Suppressor macrophage treated with lipopolysaccharide for 1 hour (primary cell): ENCODE measurements around the gene MON2.
A peak's percentile ranks its signal among the peaks of the same experiment; 100 is the strongest.
"Not testable (repeated sequence)": the region's sequence is repeated elsewhere in the genome, so short reads cannot be mapped to it uniquely, and the experiment has no call there.

Experiments used
- DNase-seq, 3 donors: peaks; one replicate each; pipeline ENCODE4 v3.0.0-alpha.2; 2020 to 2022

Gene MON2, protein sequence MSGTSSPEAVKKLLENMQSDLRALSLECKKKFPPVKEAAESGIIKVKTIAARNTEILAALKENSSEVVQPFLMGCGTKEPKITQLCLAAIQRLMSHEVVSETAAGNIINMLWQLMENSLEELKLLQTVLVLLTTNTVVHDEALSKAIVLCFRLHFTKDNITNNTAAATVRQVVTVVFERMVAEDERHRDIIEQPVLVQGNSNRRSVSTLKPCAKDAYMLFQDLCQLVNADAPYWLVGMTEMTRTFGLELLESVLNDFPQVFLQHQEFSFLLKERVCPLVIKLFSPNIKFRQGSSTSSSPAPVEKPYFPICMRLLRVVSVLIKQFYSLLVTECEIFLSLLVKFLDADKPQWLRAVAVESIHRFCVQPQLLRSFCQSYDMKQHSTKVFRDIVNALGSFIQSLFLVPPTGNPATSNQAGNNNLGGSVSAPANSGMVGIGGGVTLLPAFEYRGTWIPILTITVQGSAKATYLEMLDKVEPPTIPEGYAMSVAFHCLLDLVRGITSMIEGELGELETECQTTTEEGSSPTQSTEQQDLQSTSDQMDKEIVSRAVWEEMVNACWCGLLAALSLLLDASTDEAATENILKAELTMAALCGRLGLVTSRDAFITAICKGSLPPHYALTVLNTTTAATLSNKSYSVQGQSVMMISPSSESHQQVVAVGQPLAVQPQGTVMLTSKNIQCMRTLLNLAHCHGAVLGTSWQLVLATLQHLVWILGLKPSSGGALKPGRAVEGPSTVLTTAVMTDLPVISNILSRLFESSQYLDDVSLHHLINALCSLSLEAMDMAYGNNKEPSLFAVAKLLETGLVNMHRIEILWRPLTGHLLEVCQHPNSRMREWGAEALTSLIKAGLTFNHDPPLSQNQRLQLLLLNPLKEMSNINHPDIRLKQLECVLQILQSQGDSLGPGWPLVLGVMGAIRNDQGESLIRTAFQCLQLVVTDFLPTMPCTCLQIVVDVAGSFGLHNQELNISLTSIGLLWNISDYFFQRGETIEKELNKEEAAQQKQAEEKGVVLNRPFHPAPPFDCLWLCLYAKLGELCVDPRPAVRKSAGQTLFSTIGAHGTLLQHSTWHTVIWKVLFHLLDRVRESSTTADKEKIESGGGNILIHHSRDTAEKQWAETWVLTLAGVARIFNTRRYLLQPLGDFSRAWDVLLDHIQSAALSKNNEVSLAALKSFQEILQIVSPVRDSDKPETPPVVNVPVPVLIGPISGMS (N-terminal part only)

DNA sequence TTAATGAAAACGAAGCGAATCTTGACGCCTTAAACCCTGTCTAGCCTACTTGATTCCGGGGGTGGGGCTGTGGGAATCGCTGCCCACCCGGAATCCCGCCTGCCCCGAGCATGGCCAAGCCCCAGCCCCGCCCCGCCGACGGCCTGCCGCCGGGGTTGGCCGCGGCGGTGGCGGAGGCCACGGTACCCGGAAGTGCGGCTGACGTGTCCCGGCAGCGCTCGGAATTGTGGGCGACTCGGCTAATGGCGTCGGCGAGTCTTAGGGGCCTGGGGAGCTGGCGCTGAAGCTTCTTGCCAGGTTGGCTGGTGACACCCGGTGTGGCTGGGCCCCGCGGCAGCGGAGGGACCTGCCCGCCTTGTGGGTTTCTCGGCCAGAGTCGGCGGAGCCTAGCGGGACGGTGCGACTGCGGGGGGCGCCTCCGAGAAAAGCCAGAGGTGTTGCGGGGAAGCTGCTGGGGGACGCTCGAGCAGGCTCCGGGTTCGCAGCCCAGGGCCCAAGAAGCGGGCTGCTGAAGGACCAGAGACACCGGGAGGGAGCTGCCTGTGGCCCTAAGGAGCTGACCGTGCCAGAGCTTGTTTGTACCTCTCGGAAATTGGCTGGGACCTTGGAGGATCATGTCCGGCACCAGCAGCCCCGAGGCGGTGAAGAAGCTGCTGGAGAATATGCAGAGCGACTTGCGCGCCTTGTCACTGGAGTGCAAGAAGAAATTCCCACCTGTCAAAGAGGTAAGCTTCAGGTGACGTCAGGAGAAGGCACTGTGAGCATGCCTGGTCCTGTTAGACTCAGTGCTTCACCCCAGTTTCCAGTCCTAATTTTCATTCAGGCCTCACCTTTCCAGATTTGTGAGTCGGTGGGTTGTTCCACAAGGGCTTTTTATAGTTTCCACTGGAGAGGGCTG is at the start of gene MON2:
Gene MON2 (plus strand): TSS at position 233 of the 898 bp plus-strand sequence. CDS start 382 bp downstream, at position 615.
- peak; percentile 95 to 97 (median 97) for DNase-seq

DNA sequence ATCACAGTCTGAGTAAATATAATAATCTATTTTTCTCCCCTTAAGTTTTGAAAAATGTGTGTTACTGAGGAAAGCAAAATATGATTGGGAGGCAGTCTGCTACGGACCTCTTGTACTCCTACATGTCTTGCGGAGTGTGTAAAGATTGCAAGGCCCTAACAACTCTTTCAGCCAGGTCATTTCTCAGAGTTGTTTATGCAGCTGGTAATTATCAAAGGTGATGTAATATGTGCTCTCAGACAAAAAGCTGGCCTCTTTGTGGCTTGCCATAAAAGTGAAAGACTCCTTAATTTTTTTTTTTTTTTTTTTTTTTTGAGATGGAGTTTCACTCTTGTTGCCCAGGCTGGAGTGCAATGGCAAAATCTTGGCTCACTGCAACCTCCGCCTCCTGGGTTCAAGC is 40.5 kb upstream of the MON2 start:
- no peak for DNase-seq

DNA sequence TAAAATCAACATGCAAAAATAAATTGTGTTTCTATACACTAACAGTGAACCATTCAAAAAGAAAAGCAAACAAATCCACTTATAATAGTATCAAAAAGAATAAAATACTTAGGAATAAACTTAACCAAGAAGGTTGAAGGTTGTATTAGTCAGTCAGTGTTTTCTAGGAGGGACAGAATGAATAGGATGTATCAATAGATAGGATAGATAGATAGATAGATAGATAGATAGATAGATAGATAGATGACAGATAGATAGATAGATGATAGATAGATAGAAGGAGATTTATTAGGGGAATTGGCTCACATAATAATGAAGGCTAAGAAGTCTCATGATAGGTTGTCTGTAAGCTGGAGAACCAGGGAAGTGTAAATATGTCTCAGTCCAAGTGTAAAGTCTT is 37.2 kb upstream of the MON2 start:
- DNase-seq = no peak

DNA sequence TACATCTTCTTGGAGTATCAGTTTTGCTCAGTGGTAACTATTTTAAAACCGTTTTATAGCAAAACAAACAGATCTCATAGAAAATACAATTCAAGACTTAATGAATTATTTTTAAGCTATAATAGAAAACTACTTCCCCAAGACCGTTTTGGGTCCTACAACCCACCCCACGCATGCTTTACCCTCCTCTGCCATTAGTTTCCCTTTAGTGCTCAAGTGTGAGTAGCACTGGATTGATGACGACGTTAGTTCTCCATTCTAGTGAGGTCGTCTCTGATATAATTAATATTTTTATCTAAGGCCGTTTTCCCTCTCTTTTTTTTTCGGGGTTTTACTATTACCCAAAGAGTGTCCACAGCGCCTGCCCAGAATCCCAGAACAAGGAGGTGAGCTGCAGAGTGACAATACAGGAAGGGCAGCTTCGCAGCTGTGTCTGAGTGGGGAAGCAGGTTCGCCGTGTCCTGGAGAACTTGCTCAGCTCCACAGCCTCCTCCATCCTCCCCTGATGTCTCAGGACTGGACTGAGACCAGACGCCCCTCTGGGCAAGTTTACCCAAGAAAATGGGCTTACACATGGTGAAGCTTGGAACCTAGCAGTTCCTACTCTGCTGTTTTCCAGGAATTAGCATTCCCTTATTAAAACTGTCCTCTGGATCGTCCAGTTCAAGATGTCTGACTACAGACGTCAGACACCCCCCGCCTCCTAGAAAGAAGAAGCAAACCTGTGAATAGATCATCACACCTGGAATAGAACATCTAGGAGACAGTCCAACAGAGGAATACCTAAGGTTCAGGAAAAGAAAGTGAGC is 31.9 kb upstream of the MON2 start:
- peak; percentile 53 to 61 (median 55) for DNase-seq

DNA sequence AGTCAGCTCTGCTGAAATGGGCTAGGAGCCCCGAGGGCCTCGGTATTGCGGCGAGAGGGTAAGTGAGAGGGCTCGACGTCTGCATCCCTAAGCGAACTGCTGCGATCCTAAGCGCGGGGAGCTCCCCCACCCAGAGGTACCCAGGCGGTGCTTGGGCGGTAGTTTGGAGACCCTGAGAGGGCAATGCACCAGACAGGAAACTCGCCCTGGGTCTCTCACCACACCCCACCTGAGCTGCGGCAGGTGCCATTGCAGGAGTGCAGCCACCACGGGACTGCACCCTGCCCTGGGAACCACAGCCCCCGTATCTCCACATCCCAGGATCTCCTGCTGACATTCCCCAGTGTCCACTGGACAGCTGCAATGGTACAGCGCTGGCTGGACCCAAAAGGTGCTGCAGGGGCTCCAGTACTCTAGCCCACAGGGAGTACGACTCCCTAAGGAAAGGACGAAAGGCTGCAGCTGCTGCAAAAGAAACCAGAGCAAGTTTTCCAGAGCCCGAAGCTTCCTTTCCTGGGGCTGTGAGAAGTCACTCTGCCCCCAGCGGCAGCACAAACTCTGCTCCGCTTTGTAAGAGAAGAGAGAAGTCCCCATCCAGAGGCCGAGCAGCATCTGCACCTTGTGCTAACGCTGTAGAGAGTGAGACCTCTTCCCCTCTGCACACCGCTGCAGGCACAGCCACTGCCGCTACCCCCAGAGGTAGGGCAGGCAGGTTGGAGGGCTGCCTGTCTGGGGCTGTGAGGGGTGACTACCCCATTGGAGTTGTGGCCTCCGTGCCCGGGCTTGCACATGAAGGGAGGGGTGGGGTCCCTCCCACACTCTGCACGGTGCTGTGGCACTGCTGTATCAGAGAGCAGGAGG is 31.1 kb upstream of the MON2 start:
- peak; percentile 65 to 74 (median 65) for DNase-seq

DNA sequence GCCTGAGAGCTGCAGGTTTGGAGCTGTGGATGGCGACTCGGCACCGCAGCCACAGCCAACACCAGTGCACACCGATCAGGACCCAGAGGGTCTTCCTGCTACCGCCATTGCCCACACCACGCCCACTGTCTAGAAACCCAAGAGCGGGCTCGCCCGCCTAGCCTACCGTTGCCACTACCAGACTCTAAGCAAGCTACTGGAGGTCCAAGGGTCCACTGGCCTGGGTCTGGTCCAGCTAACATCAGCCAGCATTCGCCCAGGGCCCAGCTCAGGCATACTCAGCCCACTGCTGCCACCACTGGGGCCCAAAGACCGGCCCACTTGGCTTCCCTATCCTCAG is 30.5 kb upstream of the MON2 start:
- DNase-seq = no peak

DNA sequence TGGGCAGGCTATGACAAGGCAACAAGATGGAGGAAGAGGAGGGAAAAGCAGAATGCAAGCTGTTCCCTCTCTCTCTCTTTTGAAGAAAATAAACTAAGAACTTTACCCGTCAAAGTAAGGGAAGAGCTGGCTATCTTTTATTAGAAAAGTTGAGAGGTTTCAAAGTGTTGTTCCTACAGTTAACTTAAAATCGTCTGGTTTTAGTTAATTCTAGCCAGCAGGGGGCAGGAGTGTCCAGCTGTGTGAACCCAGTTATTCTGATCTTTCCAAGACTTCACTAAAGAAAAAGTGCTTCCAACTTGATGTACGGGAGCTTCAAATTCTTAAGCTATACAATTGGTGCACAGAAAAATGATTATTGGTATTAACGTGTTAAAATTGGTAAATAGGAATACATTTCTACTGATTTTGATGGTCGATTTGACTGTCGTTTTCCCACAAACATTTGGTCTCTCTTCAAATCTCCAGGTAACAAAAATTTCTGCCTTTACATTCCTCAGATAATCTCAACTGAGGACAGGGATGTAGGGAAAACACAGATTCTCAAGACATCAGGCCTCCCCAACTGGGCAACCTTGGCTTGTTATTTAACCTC is 28.4 kb upstream of the MON2 start:
- DNase-seq = peak; percentile 67 to 78 (median 69)

DNA sequence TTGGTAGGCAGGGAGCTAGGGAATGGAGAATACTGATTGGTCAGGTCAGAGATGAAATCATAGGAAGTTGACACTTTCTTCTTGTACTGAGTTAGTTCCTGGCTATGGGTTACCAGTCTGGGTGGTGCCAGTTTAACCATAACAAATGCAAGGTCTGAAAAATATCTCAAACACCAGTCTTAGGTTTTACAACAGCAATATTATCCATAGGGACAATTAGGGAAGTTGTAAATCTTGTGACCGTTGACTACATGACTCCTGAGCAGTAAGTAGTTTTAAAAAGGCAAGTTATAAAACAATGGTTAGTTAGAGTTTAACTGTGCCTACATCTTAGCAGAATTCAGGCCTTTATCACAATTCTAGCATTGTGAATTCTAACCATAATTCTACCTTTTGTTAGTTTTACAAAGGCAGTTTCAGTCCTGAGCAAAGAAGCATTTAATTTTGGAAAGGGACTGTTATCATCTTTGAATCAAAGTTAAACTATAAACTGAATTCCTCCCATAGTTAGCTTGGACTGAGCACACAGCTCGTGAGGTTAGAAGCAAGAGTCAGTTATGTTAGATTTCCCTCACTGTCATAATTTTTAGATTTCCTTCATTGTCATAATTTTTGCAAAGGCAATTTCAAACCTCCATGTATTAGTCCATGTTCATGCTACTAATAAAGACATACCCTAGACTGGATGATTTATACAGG is 19.7 kb upstream of the MON2 start:
- DNase-seq = peak in 1 of 3 donors; percentile 15

DNA sequence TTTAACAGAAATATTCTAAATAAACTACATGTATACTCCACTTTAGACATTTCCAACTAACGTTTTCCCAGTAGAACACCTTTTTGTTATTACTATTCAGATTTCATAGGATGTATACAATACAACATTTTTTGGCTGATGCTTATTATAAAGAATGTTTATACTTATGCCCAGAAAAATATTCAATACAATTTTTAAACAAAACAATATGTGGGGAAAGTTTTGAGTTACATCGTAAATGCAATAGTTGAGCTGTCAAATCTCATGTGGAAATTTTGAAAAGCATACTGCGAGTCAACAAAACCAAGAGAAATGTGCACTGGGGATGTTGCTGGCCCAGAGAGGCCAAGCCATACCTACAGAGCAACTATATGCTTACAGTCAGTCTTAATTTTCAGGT is 18.2 kb upstream of the MON2 start:
- no peak for DNase-seq

DNA sequence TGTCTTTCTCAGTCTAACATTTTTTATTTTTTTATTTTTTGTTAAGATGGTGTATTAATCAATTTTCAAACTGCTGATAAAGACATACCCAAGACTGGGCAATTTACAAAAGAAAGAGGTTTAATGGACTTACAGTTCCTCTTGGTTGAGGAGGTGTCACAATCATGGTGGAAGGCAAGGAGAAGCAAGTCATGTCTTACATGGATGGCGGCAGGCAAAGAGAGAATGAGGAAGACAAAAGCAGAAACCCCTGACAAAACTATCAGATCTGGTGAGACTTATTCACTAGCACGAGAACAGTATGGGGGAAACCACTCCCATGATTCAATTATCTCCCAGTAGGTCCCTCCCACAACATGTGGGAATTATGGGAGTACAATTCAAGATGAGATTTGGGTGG is 11.2 kb upstream of the MON2 start:
- DNase-seq = not testable (repeated sequence)

DNA sequence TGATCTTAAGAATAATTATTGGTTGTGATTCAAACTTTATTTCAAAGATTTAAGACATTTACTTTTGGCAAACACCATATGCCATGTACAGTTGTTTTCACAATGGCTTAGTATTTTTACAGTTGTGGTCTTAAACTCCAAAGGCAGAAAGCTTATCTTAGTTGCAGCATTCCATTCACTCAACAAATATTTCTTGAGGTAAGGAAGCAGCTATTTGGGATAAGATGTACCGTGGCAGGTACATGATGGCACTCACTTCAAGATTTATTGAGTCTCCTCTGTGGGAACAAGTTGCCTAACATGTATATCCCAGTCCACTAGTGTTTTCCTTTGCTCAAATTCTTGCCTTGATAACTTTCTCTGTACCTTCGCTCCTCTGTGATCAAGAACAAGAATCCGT is 8.0 kb upstream of the MON2 start:
- no peak for DNase-seq

DNA sequence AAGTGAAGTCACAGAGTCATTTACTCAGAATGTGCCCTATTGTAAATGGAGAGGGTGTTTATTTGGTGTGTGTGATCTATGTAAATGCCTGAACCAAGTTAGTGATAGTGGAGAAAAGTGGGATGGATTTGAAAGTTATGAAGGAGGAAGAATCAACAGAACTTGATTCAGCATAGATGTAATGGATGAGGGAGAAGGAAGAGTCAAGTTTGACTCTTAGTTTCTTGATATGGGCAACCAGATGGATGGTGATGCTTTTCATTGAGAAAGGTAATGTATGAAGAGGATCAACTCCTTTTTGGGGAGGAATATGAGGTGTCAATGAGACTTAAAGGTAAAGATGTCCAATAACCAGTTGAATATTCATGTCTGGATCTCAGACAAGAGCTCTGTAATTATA is 6.7 kb upstream of the MON2 start:
- DNase-seq = no peak

DNA sequence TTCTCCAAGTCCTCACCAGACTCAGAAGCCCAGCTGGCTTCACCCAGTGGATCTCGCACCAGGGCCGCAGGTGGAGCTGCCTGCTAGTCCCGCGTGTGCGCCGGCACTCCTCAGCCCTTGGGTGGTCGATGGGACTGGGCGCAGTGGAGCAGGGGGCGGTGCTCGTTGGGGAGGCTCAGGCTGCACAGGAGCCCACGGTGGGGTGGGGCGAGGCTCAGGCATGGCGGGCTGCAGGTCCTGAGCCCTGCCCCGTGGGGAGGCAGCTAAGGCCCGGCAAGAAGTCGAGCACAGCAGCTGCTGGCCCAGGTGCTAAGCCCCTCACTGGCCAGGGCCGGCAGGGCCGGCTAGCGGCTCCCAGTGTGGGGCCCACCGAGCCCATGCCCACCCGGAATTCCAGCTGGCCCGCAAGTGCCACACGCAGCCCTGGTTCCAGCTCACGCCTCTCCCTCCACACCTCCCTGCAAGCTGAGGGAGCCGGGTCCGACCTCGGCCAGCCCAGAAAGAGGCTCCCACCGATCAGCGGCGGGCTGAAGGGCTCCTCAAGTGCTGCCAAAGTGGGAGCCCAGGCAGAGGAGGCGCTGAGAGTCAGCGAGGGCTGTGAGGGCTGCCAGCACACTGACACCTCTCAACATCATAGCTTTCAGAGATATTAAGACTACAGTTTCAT is 5.3 kb upstream of the MON2 start:
- not testable (repeated sequence) for DNase-seq

DNA sequence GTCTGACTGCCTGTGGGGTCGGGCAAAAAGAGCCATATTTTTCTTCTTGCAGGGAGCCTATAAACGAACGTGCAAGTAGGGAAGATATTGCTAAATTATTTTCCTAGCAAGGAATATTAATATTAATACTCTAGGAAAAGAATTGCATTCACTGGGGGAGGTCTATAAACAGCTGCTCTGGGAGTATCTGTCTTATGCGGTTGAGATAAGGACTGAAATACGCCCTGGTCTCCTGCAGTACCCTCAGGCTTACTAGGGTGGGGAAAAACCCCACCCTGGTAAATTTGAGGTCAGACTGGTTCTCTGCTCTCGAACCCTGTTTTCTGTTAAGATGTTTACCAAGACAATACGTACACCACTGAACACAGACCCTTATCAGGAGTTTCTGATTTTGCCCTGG is 3.4 kb upstream of the MON2 start:
- DNase-seq = not testable (repeated sequence)

DNA sequence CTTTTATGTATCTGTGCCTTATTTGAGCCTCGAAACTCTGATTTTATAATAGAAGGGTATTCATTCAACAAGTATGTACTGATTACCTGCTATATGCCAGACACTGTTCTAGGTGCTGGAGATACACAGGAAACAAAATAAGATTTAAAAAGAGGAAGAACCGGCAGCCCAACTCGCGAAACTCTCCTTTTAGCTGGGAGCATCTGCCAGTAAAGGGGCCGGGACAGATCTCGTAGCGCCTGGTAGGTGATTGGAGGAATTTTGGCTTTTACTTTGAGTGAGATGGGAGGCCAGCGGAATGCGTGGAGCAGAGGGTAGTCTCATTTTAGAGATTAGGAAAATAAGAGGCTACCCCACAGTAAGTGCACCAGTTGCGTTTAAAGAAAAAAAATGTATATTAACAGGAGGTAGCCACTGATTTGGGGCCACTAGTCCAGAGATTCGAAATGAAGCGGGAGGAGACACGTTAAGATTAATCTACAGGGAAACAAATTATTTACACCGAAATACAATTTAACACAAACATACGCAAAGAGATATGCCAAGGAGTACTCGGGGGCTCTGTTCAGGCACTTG is 520 bp upstream of the MON2 start:
- DNase-seq = peak; percentile 52 to 58 (median 54)

DNA sequence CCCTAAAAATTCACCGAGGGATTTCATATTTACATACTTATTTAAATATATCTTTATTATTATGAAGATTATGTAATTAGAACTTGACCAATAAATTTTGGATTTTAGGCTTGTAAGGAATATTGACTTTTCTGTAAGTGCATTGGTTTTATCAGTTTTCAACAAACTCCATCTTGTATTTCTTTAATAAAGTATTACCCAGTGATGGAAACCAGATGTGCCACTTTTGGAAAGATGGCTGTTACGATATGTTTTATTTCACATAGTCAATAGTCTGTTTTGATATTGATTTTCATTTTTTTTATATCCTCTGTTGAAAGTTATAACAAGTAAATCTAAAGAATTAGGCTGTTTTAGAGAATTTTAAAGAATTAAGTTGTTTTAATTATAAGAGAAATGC is 1.8 kb downstream of the MON2 start:
- no peak for DNase-seq

DNA sequence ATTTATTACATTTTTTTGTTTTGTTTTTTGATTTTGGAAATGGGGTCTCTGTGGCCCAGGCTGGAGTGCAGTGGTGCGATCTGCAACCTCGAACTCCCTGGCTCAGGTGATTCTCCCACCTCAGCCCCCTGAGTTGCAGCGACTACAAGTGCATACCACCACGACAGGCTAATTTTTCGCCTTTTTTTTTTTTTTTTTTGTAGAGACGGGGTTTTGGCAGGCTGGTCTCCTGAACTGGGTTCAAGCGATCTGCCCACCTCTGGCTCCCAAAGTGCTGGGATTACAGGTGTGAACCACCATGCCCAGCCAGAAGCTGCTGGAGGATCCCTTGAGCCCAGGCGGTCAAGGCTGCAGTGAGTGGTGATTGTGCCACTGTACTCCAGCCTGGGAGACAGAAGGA is 2.3 kb downstream of the MON2 start:
- DNase-seq = no peak

DNA sequence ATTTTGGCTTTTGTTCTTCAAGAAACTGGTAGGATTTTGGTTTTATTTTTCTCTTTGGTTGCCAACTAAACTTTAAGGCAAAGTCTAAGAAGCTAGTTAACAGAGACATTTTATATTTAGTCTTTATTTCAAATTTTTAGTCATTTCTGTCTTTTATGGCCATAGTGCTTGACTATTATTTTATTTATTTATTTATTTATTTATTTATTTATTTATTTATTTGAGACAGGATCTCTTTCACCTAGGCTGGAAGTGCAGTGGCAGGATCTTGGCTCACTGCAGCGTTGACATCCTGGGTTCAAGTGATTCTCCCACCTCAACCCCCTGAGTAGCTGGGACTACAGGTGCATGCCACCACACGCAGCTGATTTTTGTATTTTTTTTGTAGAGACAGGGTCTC is 3.1 kb downstream of the MON2 start:
- DNase-seq = no peak
